Stimulated activated CD4-positive, alpha-beta T cell treated with anti-CD3 and anti-CD28 coated beads, Interleukin-1b, Interleukin-23, amount 100 ng/mL, for 24 hours (primary cell): Measurements from ENCODE around the gene MPHOSPH9.

Source experiments
- DNase-seq, 4 experiments: peaks; one replicate each; pipeline ENCODE4 v3.0.0-alpha.2; 2020; ENCODE audit warnings: low read depth in 4 of 4, low spot score in 1 of 4

The MPHOSPH9 gene

GRCh38 chr12:123105211-123105826, 127.6 kb downstream of the MPHOSPH9 start:
- DNase-seq, result no peak

GRCh38 chr12:123104809-123105208, 128.1 kb downstream of the MPHOSPH9 start:
- DNase-seq, result no peak
